CD4-positive, alpha-beta T cell treated with Interleukin-21 for 1 hour (primary cell): ENCODE results near the gene SDCCAG8.
A peak's percentile ranks its signal among the peaks of the same experiment; 100 is the strongest.

Experiments used
- DNase-seq: peaks from one replicate; pipeline ENCODE4 v3.0.0-alpha.2; 2020

SDCCAG8 gene

GRCh38 chr1:243489681-243490546, 234.1 kb downstream of the SDCCAG8 start:
- no peak for DNase-seq

- DNase-seq, result no peak
Measured at GRCh38 chr1:243490748-243491686, 235.2 kb downstream of the SDCCAG8 start.

- no peak for DNase-seq
Measured at GRCh38 chr1:243493156-243494129, 237.6 kb downstream of the SDCCAG8 start.

GRCh38 chr1:243494741-243495431, 239.0 kb downstream of the SDCCAG8 start:
- no peak for DNase-seq

- no peak for DNase-seq
Measured at GRCh38 chr1:243495442-243496186, 239.8 kb downstream of the SDCCAG8 start.

- DNase-seq, result no peak
Measured at GRCh38 chr1:243496187-243496646, 240.4 kb downstream of the SDCCAG8 start.

GRCh38 chr1:243496806-243497205, 241.0 kb downstream of the SDCCAG8 start:
- no peak for DNase-seq

GRCh38 chr1:243497939-243498681, 242.3 kb downstream of the SDCCAG8 start:
- no peak for DNase-seq

- no peak for DNase-seq
Measured at GRCh38 chr1:243499248-243499647, 243.4 kb downstream of the SDCCAG8 start.

- DNase-seq, result no peak
Measured at GRCh38 chr1:243499711-243500110, 243.9 kb downstream of the SDCCAG8 start.

- DNase-seq, result no peak
Measured at GRCh38 chr1:243500512-243500911, 244.7 kb downstream of the SDCCAG8 start.

GRCh38 chr1:243501002-243501401, 245.2 kb downstream of the SDCCAG8 start:
- no peak for DNase-seq

- no peak for DNase-seq
Measured at GRCh38 chr1:243503155-243503554, 247.3 kb downstream of the SDCCAG8 start.

- DNase-seq, result no peak
Measured at GRCh38 chr1:243505986-243506689, 250.3 kb downstream of the SDCCAG8 start.

GRCh38 chr1:243507001-243507671, 251.3 kb downstream of the SDCCAG8 start:
- no peak for DNase-seq

GRCh38 chr1:243507672-243508302, 251.9 kb downstream of the SDCCAG8 start:
- no peak for DNase-seq

GRCh38 chr1:243508303-243508713, 252.5 kb downstream of the SDCCAG8 start:
- DNase-seq, result peak; percentile 45

GRCh38 chr1:243508943-243509342, 253.1 kb downstream of the SDCCAG8 start:
- DNase-seq, result no peak
